NCI-H1092 (cell line): Measurements from ENCODE around the gene RNGTT.
"Not testable (repeated sequence)": the region's sequence is repeated elsewhere in the genome, so short reads cannot be mapped to it uniquely, and the experiment has no call there.

ENCODE experiments used
- DNase-seq: peaks from one replicate; lab custom pipeline; 2025; lab: John Stamatoyannopoulos, UW

RNGTT gene

DNA sequence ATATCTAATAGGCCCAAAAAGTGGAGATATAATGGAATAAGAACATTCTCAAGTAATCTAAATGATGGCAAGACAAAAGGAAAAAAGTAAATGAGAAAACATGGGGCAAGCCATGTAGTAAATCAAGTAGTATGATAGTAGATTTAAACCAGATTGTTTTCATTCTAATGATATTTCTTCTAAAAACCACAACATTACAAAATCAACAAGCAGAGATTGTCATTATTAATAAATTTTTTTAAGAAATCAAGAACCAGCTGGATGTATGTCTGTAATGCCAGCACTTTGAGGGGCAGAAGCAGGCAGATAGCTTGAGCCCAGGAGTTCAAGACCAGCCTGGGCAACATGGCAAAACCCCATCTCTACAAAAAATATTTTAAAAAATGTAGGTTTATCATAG, 155.0 kb downstream of the RNGTT start:
- DNase-seq, result no peak

DNA sequence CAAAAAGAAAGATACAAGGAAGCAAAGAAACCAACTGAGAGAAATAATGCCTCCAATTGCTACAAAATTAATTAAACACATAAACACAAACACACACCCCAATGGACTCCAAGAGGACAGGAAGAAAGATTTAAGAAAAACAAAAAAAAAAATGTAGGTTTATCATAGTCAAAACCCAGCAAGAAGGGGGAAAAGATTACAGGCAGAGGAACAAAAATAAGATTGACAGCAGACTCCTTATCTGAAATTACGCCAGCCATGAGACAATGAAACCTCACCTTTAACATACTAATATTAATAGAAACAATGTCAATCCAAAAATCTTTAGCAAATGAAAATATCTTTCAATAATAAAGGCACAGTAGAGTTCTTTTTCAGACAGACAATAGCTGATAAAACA, 155.8 kb downstream of the RNGTT start:
- no peak for DNase-seq

DNA sequence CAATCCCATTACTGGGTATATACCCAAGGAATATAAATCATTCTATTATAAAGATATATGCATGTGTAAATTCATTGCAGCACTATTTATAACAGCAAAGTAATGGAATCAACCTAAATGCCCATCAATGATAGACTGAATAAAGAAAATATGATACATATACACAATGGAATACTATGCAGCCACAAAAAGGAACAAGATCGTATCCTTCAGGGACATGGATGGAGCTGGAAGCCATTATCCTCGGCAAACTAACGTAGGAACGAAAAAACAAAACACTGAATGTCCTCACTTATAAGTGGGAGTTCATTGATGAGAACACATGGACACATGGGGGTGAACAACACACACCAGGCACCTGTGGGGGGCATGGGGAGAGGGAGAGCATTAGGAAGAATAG, 156.7 kb downstream of the RNGTT start:
- DNase-seq, result no peak

DNA sequence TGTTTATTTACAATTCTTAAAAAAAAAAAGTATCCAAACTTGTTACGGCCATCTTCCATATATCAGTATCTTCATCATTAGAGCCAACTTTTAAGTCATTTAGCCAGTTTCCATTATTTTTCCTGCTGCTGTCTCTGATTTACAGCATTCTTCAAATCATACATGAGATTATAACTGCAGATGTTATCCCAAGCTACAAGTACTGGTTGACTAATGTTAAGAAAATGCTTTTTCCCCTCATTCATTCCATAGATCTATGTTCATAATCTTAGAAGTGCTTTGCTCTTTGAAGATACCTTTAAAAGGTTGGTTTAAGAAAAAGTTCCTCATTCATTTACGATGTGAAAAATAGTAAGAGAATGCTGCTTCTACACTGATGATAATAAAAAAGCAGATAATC, 158.7 kb downstream of the RNGTT start:
- DNase-seq, result no peak

DNA sequence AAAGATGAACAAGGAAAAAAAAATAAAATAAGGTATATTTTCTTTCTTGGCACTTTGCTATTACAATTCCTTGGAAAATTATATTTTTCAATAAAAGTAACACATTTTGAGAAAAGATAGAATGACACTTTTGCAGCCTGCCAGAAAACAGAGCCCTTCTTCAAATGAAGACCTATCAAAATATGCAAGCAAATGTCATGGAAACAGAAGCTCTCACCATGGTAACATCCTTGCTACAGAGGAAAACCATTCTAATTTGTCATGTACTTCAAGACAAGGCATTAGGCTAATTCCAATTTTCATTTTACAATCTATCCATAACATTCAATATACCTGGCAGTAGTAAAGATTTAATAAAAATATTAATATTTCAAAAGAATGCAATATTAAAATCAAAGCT, 177.9 kb downstream of the RNGTT start:
- no peak for DNase-seq

DNA sequence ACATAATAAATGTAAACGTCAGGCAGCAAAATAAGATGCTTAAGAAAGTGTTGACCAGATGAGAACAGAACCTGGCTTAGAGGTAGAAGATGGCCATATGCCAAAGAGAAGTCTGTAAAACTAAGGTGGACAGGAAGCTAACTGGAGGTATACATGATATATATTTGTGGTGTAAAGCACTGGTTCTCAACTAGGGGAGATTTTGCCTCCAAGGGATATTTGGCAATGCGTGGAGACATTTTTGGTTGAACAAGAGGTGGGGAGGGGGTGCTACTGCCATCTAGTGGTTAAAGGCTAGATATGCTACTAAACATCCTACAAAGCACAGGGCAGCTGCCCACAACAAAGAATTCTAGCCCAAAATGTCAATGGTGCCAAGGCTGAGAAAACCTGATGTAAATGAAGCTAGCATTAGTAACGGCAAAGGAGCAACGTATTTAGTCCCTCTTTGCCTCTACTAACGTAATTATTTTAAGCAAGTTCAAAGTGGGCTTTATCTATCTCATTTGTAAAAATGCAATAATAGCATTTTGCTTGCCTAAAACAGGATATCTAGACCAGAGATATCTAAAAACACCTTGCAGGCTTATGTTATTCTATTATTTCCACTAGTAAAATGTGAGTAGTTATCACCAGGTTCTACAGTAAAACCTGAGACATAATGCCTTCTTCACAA, 182.6 kb downstream of the RNGTT start:
- peak; percentile 18 for DNase-seq

DNA sequence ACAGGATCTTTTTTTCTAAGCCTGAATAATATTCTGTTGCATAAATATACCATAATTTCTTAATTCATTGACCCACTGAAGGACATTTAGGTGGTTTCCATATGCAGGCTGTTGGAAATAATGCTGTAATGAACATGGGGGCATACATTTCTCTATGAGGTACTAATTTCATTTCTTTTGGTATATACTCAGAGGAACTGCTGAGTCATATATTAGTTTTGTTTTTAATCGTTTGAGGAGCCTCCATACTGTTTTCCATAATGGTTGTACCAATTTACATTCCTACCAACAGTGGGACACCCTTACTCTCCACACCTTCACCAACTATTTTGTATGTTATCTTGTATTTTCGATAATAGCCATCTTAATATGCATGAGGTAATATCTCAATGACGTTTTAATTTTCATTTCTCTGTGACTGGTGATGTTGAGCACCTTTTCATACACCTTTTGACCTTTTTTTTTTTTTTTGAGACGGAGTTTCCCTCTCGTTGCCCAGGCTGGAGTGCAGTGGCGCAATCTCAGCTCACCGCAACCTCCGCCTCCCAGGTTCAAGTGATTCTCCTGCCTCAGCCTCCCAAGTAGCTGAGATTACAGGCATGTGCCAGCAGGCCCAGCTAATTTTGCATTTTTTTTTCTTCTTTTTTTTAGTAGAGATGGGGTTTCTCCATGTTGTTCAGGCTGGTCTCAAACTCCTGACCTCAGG, 187.4 kb downstream of the RNGTT start:
- no peak for DNase-seq

DNA sequence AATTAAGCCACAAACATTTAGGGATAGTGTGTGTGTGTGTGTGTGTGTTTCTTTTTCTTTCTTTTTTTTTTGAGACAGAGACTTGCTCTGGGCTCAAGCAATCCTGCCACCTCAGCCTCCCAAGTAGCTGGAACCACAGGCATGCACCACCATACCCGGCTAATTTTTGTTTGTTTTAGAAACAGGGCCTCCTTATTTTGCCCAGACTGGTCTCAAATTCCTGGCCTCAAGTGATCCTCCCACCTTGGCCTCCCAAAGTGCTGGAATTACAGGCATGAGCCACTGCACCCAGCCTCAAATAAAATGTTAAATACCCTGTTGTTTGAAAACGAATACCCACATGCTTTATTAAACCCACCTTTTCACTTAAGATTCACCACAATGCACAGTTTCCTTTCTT, 195.3 kb downstream of the RNGTT start:
- DNase-seq, result not testable (repeated sequence)

DNA sequence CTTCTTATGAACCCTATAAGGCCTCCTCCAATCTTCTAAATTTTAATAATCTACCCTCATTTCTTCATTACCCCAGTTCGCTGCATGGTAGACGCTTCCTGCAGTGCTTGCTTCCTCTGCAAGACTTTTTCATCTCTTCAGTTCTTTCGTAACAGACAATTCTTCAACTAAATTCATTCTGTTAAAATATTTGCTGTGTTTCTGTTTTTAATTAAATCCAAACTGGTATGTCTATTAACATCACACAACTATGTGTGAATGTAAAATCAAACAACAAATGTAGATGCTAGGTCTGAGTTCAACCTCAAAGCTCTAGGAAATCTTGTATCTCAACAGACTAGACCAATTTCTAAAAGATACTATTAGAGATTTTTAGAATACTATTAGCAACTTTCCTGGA, 199.3 kb downstream of the RNGTT start:
- DNase-seq, result no peak

DNA sequence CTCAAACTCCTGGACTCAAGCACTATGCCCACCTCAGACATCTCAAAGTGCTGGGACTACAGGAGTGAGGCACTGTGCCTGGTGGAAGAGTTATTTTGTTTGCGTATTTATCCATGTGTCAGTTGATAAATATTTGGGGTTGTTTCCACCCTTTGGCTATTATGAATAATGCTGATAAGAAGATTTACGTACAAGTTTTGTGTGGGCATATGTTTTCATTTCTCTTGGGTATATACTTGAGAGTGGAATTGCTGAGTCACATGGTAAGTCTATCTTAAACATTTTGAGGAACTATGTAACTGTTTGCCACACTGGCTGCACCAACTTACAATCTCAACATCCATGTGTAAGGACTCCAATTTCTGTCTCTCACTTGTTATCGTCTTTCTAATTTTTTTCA, 200.3 kb downstream of the RNGTT start:
- DNase-seq, result no peak

DNA sequence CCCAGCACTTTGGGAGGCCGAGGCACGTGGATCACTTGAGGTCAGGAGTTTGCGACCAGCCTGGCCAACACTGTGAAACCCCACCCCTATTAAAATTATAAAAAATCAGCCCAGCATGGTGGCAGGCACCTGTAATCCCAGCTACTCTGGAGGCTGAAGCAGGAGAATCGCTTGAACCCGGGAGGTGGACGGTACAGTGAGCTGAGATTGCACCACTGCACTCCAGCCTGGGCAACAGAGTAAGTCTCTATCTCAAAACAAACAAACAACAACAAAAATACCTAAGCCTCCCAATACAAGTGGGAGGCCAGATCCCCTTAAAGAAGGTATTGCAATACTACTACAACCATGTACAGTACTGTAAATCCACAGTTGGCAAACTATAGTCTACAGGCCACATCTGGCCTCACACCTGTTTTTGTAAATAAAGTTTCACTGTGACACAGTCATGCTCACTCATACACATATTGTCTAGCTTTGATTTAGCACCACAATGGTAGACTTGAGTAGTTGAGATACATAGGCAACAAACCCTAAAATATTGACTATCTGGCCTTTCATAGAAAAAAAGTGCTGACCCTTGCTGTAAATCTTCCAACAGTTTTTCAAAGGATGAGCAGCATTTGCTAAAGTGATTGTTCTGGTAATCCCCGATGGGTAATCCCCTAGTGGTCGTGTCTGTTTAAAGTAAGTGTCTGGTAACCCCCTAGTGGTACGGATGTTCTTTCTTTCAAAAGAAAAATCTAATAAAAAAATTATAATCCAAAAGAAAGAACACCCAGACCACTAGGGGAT, 202.0 kb downstream of the RNGTT start:
- no peak for DNase-seq

DNA sequence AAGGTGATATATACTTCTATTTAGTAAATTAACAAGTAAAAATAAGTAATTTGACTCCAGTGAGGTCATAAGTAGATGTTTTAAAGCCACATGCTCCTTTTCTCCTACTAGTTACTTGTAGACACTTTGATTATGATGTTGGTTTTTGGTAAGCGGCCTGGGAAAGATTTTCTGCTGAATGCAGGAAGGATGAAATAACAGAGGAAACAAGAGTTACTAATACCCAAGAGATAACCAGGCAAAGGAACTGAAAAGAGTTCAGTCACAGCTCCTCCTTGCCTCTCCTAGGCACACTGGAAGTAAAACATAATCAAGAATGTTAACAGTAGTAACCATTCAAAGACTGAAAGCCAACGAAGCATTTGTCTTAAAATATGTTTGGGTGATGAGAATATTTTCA, 203.3 kb downstream of the RNGTT start:
- no peak for DNase-seq

DNA sequence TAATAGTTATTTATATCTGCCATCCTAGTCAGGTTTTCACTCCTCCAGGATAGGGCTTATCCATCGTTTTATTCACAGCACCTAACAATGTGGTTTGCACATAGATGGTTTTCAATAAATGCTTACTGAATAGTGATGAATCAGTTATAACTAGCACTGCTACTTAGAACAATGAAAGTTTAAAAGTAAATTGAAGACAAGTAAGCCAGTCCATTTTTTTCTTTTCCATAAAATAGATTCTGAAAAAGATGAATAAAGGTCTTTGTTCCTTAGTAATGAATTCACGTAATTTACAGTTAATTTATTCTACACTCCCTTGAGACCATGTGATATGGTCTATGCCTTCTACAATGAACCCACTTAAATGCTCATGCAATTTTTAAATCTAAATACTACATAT, 212.5 kb downstream of the RNGTT start:
- no peak for DNase-seq

DNA sequence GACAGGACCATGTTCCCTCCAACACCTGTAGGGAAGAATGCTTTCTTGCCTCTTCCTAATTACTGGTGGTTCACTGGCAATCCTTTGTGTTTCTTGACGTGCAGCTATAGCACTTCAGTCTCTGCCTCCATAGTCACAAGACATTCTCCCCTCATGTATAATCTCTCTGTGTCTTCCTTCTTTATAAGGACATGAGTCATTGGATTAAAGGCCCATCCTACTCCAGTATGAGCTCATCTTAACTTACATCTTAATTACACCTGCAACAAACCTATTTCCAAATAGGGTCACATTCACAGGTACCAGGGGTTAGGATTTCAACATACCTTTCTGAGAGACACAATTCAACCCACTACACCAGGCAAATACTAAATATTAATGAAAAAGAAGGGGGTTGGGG, 213.6 kb downstream of the RNGTT start:
- no peak for DNase-seq

DNA sequence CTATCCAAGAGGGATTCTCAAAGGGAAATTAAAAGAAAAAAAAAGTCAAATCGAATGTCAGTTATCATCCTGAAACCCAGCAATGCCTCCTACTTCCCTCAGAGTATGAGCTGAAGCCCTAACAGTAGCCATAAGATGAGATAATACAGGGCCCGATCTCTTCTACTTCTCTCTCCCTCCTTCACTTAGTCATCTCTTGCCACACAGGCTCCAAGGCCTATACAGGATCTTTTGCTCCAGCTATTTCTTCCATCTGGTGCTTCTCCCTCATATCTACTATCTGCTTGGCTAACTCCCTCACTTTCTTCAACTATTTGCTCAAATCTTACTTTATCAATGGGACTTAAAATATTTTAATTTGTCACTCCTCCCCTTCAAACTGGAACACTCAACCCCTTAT, 215.3 kb downstream of the RNGTT start:
- no peak for DNase-seq

DNA sequence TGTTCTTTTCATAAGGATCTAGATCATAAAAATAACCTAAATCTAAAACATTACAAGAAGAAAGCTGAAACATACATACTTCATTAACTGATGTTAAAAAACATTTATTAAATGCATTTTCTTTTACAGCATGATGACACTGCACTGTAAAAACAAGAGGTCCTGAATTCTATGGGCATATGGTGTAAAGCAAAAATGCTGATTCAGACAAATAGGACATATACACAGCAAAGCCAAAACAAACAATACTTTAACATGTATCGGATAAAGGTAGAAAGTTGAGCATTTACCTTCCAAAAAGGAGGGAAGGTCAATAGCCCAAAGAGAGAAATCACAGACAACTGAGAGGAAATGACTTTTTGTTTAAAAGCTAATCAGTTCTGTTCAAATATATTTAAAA, 221.5 kb downstream of the RNGTT start:
- no peak for DNase-seq

DNA sequence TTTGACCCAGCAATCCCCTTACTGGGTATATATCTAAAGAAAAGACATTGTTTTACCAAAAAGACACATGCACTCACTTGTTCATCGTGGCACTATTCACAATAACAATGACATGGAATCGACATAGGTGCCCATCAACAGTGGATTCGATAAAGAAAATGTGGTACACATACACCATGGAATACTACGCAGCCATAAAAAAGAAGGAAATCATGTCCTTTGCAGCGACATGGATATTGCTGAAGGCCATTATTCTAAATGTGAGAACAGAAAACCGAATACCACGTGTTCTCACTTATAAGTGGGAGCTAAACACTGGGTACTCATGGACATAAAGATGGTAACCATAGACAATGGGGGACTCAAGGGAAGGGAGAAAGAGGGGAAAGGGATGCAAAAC, 222.3 kb downstream of the RNGTT start:
- no peak for DNase-seq

DNA sequence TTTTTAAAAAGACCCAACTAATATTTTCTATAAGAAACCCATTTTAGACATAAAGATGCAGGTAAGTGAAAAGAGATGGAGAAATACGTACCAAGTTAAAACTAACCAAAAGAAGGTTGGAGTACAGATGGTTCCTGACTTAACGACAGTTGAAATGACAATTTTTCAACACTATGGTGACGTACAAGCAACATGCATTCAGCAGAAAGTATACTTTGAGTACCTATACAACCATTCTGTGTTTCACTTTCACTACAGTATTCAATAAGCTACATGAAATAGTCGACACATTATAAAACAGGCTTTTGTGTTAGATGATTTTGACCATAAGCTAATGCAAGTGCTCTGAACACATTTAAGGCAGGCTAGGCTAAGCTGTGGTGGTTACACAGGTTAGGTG, 228.9 kb downstream of the RNGTT start:
- no peak for DNase-seq

DNA sequence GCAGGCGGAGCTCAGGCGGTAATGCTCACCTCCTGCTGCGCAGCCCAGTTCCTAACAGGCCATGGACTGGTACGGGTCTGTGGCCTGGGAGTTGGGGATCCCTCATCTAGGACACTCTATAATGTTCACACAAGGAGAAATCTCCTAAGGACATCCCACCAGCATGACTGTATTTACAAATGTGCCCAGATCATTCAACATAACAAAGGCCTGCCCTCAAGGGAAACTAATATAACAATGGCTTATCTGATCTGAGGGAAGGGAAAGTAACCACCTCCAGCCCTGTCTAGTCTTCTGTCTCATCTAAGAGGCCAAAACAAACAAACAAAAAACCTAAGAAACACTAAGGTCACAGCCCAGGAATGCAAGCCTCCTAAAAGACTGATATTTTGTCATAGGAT, 232.8 kb downstream of the RNGTT start:
- DNase-seq, result no peak

DNA sequence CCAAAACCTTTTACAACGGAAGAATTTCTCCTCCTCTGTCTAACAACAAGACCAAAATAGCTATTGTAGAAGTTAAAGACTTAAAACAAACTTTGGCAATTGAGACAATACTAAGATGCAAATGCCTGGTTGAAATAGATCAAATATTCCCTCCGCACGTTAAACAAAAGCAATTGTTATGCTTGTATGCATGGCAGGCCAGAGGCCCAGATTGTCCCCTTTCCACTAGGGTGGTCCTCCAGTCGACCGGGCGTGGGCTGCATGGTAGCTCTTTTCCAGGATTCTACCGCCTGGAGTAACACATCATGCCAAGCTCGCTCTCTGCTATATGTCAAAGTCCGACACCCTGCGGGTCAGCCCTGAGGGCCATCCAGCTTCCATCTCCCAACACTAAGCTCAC, 234.7 kb downstream of the RNGTT start:
- DNase-seq, result no peak

DNA sequence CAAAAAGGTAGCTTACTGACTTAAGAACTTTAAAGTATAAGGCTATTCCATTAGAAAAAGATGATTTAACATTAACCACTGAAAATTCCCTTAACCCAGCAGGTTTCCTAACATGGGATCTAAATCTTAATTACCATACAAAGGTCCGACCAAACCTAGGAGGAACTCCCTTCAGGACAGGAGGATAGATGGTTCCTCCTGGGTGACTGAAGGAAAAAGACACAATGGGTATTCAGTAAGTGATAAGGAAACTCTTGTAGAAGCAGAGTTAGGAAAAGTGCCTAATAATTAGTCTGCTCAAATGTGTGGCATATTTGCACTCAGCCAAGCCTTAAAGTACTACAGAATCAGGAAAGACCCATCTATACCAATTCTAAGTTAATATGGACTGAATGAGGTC, 237.0 kb downstream of the RNGTT start:
- DNase-seq, result not testable (repeated sequence)

DNA sequence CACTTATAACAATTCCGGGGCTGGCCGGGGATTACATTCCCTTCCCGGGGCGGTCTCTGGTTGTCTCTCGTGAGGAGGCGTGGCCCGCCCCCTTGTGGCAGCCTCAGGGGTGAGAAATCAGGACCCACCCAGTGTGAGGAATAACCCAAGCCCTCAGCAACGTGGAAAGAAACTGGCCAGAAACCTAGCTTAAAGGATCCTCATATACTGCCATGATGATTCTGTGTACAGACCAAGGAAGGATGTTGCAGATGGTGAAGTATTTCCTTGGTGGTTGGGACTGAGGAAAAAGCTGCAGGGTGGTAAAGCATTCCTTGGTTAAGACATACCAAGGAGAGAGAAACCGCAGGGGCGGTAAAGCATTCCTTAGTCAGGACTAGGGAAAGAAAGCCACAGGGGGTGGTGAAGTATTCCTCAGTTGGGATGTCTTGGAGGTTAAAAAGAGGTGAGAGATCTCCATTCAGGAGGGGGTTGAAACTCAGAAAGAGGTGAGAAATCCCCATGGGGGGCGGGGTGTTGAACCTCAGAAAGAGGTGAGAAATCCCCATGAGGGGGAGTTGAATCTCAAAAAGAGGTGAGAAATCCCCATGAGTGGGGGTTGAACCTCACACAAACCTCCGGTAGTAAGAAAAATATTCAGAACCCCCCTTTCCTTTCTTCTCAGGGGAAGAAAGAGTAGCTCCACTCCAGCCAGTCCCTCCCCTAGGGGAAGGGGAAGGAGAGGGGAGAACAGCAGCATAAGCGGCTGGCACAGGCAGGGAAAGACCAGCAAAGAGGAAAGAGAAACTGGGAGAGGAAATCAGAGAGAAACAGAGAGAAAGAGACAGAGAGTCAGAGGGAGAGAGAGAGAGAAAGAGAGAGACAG, 238.1 kb downstream of the RNGTT start:
- DNase-seq, result no peak
